GM19025 (cell line): ENCODE measurements around the gene SH3TC1.
A peak's percentile ranks its signal among the peaks of the same experiment; 100 is the strongest.

Experiments
- ATAC-seq: cut with Tn5 transposase; IDR thresholded peaks from one replicate; pipeline ENCODE4 v1.9.1; 2021; ENCODE audit warnings: mild to moderate bottlenecking, low read depth, moderate library complexity; ENCODE audit not compliant: unreplicated experiment

The SH3TC1 gene

DNA sequence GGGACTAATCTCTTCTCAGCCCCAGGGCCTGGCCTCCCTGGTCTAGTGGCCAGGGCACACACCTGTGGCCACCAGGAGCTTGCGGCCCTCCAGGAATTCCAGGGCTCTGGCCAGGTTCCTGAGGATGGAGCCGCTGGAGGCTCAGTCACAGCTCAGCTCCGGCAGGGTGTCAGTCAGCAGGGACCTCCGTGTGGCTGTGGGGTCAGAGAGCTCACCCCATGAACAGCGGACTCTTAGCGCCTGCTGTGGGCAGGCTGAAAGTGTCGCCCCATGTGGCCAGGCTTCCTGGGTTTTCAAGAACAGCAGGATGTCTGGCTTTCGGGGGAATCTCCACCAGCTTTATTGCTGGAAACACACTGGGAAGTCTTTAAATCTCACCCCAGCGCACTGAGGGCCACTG, 19.3 kb upstream of the SH3TC1 start:
- ATAC-seq, result no peak

DNA sequence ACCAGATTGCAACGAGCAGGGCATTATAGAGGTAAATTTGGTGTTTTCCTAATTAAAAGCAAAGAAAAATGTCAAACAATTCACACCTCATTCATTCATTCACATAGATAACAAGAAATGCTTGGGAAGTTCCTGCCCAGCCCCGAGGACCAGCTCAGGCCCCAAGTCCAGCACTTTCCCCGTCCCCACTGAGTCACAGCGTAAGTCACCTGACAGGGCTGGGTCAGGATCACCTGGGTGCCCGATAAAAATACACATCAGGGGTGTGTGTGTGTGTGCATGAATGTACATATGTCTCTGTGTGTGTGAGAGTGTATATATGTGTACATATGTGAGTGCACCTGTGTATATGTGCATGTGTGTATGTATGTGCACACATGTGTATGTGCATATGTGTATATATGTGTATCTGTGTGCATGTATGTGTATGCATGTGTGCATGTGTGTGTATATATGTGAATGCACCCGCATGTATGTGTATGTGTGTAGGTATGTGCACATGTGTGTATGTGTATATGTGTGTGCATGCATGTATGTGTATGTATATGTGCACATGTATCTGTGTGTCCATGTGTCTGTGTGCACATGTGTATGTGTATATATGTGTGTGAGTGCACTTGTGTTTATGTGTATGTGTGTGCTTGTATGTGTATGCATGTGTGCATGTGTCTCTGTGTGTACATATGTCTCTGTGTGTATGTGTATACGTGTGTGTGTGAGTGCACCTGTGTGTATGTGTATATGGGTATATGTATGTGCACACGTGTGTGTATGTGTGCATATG, 18.6 kb upstream of the SH3TC1 start:
- no peak for ATAC-seq

DNA sequence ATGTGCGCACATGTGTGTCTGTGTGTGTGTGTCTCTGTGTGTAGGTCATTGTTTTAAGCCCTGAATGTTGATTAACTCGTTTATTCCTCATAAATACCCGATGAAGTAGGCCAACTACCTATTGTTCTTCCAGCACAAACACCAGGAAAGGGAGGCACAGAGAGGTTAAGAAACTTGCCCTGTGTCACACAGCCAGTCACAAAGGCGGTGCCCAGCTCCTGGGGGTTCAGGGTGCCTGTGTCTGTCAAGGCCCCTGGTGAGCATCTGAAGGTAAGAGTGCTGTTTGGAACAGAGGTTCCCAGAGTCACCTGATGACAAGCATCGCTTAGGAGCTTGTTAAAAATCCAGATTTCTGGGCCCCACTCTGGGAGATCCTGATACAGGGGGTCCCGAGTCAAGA, 18.0 kb upstream of the SH3TC1 start:
- ATAC-seq, result no peak

DNA sequence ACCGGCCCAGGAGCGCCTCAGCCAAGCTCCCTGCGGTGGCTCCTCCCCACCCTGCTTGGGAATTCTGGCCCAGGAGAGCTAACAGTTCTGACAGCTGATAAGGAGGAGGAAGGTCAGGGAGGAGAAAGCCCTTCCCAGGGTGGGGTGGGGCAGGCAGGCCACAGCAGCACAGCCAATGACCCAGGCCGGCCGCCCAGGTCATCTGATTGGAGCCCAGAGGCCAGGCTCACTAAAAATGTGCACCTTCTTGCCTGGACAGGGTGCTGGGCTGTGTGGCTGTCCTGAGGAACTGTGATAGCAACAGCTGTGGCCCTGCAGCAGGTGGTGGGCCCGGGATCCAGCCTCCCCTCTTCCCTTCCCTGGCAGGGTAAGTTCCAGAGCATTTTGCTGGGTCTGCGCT, 17.2 kb upstream of the SH3TC1 start:
- ATAC-seq, result no peak

DNA sequence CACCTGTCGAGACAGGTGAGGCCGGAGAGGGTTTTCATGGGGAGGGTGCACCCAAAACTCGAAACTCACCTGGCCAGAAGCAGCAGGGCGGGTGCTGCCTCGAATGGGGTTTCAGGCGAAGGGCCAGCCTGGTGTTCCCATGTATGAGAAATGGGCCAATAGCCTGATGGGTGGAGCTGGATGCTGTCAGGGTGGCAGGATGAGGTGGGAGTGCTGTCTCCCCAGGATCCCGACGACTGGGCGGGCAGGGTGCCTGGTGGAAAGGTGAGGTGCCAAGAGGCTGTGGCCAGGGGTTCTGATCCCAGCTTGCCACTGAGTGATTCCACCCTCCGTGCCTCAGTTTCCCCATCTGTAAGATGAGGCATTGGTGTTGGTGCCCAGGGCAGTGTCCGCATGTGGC, 16.8 kb upstream of the SH3TC1 start:
- no peak for ATAC-seq

DNA sequence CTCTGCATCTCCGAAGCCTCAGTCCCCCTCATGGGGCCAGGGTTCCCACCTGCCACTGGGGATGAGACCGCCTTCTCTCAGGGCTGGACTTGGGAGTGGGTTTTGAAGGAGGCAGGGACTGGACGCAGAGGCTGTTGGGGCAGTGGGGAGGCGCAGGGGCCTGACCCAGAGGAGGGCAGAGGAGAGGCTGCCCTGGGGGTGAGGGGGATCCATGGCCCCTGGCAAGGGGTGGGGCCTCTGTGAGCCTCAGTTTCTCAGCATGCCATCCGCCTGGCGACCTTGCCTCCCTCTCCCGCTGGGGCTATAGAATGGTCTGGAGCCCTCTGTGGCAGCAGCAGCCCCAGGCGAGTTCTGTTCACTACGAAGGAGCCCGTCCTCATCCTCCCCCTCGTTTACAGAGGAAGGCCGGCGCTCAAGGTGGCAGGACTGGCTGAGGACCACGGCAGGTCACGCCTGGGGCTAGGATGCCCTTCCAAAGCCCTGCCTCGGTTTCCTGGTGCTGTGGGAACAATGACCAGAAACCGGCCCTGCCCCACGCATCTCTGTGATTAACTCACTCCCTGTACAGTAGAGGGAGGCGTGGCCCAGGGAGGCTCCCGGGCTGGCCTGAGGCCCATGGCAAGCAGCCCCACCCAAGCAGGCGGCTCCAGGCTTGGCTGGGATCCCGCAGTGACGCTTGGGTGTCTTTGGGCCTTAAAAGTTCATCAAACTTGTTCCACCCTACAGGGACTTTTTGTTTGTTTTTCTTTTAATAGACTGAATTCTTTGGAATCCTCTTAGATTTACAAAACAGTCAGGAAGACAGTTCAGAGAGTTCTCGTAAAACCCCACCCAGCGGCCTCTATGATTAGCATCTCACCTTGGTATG, 16.0 kb upstream of the SH3TC1 start:
- no peak for ATAC-seq

DNA sequence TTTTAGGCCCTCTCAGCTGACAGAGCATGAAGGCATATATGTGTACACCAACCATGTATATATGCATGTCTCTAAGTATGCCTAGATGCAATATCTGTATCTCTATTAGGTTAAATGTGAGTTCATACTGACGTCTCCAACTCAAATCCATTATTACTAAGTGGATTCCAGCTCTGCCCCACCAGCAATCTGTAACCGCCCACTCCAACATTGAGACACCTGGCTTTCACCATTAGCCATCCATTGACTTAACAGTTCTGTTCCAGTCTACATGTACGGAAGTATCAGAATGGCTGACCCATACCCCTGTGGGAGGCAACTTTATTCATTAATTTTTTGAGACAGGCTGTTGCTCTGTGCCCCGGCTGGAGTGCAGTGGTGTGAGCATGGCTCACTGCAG, 15.0 kb upstream of the SH3TC1 start:
- no peak for ATAC-seq

DNA sequence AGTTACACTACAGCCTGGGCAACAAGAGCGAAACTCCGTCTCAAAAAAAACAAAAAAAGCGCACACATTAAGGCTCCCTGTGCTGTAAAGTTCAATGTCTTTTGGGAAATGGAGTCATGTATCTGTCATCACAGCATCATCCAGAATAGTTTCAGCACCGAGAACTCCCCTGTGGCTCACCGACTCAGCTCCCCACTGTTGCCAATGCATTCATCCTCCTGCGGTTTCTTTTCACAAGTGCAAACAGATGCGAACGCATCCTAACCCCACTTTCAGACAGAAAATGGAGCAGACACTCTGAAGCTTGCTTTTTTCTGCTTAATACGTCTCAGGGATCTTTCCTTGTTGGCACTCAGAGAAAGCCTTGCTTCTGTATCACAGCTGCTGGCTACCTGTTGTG, 13.8 kb upstream of the SH3TC1 start:
- ATAC-seq, result no peak

DNA sequence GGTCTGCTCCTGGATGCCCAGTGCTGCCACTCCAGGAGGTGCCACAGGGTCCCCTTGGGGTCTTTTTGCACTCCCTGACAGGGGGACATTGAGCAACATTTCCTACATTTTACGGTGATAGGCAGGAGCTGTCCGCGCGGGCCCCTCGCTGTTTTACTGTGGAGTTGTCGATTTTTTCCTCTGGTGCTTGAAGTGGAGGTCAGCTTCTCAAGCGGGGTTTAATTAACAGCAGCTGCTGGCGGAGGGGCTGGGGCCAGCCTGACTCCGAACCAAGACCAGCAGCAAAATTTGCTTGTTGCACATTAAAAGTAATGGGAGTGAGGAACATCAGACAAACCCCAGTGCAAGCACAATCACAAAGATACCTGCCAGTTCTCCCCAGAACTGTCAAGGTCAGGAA, 13.2 kb upstream of the SH3TC1 start:
- ATAC-seq, result no peak

DNA sequence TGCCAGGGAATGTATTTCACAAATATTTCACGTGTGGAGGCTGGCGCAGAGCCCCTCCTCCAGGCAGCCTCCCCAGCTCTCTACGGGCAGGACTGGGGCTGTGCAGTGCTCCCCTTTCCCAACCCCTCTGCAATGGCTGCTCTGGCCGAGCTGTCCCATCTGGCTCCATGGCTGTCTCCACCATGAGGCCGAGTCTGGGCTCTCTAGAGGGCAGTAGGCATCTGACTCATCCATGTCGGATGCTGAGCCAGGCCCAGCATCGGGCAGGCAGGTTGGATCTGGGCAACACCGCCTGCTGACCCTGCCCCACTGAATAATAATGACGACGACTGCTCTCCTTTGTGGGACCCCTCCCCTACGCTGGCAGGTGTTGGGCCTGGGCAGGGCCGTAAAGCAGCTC, 11.0 kb upstream of the SH3TC1 start:
- ATAC-seq, result no peak

DNA sequence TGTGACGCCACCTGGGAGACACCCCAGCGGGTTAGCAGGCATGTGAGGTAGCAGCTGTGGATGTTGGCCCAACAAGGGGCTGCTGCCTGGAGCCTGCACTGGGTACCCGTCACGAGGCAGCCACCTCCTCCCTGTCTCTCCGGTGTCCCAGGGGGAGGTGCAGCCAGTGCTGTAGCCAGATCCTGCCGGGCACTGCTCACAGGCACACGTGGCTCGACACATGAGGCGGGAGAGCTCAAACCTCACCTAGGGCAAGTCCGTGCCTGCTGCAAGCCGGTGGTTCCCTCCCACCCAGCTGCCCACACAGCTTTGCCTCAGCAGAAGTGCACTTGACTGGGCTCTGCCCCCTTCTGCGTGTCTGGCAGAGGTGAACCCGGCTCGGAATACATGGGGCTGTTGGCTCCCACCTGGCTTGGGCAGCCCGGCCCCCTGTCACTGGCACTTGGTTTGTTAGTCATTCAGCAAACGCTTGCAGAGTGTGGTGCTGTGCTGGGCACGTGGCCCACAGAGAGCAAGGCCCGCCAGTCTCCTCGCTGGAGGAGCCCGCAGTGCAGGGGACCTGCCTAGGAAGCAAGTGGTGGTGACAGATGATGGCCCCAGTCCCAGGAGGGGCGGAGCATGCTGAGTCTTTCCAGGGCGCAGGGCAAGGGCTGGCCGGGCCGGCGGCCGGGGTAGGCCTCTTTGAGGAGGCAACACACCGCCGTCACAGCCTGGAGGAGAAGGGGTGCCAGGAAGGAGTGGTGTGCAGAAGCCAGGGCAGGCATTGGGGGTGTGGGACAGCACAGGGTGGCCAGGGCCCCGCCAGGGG, 10.1 kb upstream of the SH3TC1 start:
- ATAC-seq, result no peak

DNA sequence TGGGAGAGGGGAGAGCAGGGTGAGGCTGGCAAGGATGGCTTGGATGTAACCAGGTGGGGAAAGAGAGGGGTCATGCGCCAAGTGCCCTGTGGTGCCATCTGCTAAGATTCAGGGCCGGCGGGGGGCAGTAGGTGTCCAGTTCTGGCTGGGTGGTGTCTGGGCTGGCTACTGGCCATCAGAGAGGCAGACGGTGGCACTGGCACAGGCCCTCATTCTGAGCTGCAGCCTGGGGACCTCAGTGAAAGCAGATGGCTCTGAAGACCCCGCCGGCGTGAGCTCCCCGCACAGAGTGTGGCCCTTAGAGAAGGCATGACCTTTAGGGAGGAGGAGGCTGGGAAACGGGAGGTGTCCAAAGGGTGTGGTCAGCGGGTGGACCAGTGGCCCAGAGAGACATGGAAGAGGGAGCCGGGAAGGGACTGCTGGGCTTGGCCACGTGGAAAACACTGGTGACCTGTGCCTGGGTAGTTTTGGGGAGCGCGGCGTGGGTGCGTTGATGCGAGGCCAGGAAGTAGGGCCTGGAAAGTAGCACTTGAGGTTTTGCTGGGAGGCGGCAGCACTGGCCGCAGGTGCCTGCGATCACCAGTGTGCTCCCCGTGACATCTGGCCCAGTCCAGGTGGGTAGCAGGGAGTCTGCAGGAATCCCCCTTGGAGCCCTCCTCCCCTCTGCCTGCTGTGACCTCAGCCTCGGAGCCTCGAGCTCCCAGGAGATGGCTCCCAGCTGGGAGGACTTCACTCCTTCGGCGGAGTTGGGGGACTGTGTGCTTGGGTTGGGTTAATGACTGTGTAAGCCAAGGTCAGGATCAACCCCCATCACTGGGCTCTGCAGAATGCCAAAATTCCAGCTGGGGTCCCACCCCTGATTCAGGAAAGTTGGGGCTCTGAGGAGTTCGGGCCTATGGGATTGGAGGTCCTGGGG, 9.3 kb upstream of the SH3TC1 start:
- ATAC-seq, result no peak

DNA sequence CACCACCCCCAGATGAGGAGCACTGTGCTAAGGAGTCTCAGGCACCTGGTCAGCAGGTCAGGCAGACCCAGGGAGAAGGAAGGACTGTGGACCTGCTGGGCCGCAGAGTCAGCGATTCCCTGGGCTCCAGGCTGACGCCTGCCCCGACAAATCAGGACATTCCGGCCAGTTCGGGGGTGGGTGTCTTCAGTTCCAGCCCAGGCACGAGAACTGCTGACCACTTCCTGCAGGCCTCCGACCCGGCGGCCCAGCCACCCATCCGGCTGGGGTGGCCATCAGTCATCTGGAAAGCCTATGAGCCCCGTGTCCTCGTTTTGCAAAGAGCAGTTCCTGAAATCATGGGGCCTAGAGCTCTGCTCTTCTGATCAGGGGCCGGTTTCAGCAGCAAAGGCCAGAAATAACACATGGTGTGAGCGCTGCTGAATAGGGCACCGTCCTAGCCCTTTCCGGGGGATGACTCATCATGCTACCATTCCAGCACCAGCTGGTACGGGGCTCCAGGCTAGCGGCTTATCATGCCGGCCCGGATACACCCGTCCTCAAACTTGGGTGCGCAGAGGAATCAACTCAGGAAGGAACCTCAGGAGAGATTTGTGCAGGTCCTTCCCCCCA, 7.8 kb upstream of the SH3TC1 start:
- ATAC-seq, result peak; percentile 46

DNA sequence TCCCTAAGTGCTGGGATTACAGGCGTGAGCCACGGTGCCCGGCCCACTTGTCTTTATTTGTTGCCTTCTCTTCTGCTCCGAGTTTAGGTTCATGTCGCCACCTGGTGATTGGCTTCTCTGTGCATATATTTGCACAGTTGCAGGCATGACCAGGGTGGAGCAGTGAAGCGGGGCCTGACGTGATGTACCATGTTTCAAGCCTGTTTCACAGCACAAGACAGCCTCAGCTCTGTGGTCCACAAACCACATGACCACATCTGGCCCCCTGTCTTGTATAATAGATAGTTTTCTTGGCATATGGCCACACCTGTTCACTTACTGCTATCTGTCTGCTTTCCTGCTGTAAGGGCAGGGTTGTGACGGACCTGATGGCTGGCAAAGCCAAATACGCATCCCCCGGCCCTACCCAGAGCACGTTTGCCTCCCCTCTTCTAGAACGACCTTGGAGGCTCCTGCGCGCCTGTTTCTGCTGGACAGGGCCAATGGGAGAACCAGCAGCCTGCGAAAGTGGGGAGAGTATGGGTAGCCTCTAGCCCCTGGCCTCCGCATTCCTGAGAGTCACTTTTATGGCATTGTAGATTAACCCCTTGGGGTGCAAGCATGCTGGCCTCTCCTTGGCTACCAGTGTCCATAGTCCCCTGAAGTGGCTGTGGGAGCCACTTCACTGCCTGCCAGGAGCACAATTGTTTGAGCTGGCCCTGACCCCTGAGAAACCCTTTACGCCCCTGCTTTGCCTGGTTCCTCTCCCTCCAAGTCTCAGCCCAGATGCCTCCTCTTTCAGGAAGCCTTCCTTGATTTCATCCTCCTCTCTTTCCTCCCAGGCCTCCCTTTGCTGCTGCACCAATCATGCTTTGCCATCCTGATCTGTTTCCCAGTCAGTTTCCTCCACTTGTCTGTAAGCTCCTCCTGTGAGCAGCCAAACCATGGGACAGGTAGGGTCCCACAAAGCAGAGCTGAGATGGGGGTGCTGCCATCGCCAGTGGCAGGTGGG, 6.0 kb upstream of the SH3TC1 start:
- peak; percentile 80 for ATAC-seq

DNA sequence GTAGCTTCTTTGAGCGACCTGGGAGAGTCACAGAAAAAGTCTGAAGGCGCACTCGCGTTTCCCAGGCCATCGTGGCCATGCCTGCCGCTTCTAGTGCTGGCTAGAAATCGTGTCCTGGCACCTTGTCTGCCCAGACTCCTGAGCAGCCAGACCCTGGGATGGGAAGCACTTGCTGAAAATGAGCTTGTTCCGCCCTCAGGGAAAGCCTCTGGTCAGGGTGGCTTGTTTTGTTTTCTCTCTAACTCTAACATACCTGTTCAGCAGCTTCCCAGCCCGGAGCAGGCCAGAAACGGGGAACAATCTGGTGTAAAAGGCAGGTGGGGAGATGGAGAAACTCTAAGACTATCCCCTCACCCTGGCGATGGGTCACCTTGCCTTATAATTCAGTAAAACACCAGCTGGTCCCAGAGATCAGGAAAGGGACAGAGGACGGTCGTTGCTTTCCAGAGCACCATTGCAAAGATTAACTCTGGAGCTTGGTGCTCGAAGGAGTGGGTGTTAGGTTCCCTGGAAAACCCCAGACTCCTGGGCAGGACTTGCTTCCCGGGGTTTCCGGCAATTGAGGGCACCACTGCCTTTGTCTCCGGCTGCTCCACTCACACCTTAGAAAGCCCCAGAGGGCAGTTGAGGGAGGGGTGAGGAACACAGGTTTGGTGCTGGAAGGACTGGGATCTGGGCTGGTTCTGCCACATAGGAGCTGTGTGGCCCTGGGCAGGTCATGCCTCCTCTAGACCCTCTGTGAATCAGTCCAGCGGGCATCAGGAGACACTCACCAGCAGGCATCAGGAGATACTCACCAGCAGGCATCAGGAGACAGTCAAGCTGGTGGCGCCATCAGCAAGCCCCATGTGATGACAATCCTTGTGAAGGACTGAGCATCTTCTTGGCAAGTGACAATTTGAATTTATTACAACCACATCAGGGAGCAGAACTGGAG, 4.5 kb upstream of the SH3TC1 start:
- ATAC-seq, result no peak

DNA sequence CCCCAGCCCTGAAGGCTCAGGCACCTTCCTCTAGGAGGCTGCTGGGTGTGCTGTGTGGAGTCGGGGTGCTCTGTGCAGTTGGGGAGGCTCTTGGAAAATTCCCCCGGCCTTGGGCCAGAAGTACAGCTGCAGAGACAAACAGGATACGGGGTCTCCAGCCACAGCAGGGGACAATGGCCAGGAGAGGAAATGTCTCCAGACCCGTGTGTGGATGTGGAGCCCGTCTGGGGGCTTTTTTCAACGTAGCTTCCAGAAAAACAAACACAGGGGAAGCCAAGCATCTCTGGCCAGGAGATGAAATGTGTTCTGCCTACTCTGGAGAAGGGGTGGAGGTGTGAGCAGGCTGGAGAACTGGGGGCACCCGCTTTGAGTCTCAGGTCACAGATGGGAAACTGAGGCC, 3.7 kb upstream of the SH3TC1 start:
- ATAC-seq, result no peak

DNA sequence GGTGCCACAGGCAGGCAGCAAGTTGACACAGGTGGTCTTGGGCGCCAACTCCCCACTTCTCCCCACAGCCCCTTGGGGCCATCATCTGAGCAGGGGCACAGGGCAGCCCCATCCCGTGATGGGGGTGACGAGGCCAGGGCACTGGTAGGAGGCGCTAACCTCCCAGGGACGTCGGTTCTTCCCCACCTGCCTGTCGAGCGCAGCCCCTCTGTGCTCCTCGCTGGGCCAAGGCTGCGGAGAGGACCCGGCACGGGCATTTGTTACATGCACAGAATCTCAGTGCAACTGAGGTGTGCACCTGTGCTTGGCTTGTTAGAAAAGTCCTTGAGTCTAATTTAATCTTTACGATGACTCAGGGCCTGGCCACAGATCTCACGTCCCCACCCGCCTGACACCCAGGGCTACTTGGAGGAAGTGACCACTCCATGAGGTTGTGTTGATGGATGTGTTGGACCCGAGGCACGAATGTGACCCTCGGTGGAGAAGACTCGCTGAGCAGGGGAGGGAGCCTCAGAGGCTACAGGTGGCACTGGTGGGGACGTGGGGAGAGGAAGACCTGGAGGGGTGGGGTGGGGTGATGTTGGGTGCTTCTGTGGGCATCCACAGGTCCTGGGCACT, 3.1 kb upstream of the SH3TC1 start:
- ATAC-seq, result no peak
